Upper lobe of left lung (tissue), 4 donors: ENCODE measurements around the gene AOC3.

Source experiments
- EP300 ChIP-seq, 4 donors: sonication (generic); formaldehyde crosslinking; IDR thresholded peaks; one replicate each; pipeline ENCODE4 v1.5.1; 2017; ENCODE audit warnings: antibody characterized with exemption in 4 of 4, control low read depth in 2 of 4
- POLR2A ChIP-seq, 4 donors: fragments of 450-650 bp; IDR thresholded peaks; one replicate each; pipeline ENCODE4 v1.5.1; 2016 to 2017; ENCODE audit warnings: antibody characterized with exemption in 4 of 4, mild to moderate bottlenecking in 2 of 4
- POLR2AphosphoS5 ChIP-seq, 2 donors: sonication (generic); formaldehyde crosslinking; IDR thresholded peaks; one replicate each; pipeline ENCODE4 v1.5.1; 2017; ENCODE audit warnings: antibody characterized with exemption in 2 of 2
- TF ChIP-seq, protein P1 (sequence below), 6 experiments: fragments of 450-650 bp in 4 of 6; fragments of 200-600 bp in 2 of 6; sonication (generic) in 2 of 6; IDR thresholded peaks; one replicate each; pipeline ENCODE4 v1.5.1; 2016 to 2019; ENCODE audit warnings: antibody characterized with exemption in 6 of 6

- TF ChIP-seq, protein P1, sequence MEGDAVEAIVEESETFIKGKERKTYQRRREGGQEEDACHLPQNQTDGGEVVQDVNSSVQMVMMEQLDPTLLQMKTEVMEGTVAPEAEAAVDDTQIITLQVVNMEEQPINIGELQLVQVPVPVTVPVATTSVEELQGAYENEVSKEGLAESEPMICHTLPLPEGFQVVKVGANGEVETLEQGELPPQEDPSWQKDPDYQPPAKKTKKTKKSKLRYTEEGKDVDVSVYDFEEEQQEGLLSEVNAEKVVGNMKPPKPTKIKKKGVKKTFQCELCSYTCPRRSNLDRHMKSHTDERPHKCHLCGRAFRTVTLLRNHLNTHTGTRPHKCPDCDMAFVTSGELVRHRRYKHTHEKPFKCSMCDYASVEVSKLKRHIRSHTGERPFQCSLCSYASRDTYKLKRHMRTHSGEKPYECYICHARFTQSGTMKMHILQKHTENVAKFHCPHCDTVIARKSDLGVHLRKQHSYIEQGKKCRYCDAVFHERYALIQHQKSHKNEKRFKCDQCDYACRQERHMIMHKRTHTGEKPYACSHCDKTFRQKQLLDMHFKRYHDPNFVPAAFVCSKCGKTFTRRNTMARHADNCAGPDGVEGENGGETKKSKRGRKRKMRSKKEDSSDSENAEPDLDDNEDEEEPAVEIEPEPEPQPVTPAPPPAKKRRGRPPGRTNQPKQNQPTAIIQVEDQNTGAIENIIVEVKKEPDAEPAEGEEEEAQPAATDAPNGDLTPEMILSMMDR (IDR thresholded peaks at IDR 0.05) = no peak
- TF ChIP-seq POLR2A (IDR thresholded peaks at IDR 0.05) (no peak), POLR2AphosphoS5 (IDR thresholded peaks at IDR 0.05) (no peak), EP300 (IDR thresholded peaks at IDR 0.05) (no peak)
Observed at GRCh38 chr17:42871647-42872046, 20.6 kb downstream of the AOC3 start.
